HG03439 (cell line): ENCODE data around the gene SCRN1.

Experiments used
- ATAC-seq: cut with Tn5 transposase; IDR thresholded peaks from one replicate; pipeline ENCODE4 v1.9.1; 2021; ENCODE audit warnings: mild to moderate bottlenecking, moderate library complexity; ENCODE audit not compliant: unreplicated experiment

The SCRN1 gene

GRCh38 chr7:29989257-29989995, at the start of gene SCRN1:
SCRN1 (minus strand) TSS chr7:29989801; CDS start chr7:29969067, 20,734 bp downstream.
- peak; percentile 38 for ATAC-seq

- no peak for ATAC-seq
These were observed 48.8 kb upstream of the SCRN1 start for GRCh38 chr7:30038196-30038980.

GRCh38 chr7:30036220-30036619, 46.6 kb upstream of the SCRN1 start:
- ATAC-seq, result no peak

- no peak for ATAC-seq
These were observed 44.9 kb upstream of the SCRN1 start for GRCh38 chr7:30034501-30034900.

GRCh38 chr7:30032310-30033125, 42.9 kb upstream of the SCRN1 start:
- ATAC-seq, result no peak

GRCh38 chr7:30029696-30030095, 40.1 kb upstream of the SCRN1 start:
- ATAC-seq, result no peak

- peak; percentile 13 for ATAC-seq
These were observed 39.4 kb upstream of the SCRN1 start for GRCh38 chr7:30028749-30029635.

GRCh38 chr7:30028216-30028748, 38.7 kb upstream of the SCRN1 start, which contains the start of gene PLEKHA8:
PLEKHA8 (plus strand) TSS chr7:30028412; CDS start chr7:30028763, 351 bp downstream.
- peak; percentile 48 for ATAC-seq

- no peak for ATAC-seq
These were observed 38.2 kb upstream of the SCRN1 start for GRCh38 chr7:30027740-30028215.

GRCh38 chr7:30027065-30027456, 37.5 kb upstream of the SCRN1 start:
- no peak for ATAC-seq

- peak; percentile 74 for ATAC-seq
These were observed 36.8 kb upstream of the SCRN1 start, which contains the start of gene FKBP14 for GRCh38 chr7:30026229-30027064. FKBP14 (minus strand) TSS chr7:30026702; CDS start chr7:30026508, 194 bp downstream.

GRCh38 chr7:30023524-30023923, 33.9 kb upstream of the SCRN1 start:
- ATAC-seq, result no peak

GRCh38 chr7:30022991-30023390, 33.4 kb upstream of the SCRN1 start:
- ATAC-seq, result no peak

- ATAC-seq, result no peak
These were observed 30.9 kb upstream of the SCRN1 start for GRCh38 chr7:30020535-30020934.

GRCh38 chr7:30019960-30020359, 30.4 kb upstream of the SCRN1 start:
- ATAC-seq, result no peak

GRCh38 chr7:30019387-30019786, 29.8 kb upstream of the SCRN1 start:
- ATAC-seq, result no peak

GRCh38 chr7:30018451-30018850, 28.9 kb upstream of the SCRN1 start:
- no peak for ATAC-seq

- ATAC-seq, result no peak
These were observed 23.2 kb upstream of the SCRN1 start for GRCh38 chr7:30012757-30013156.

GRCh38 chr7:30010021-30010420, 20.4 kb upstream of the SCRN1 start:
- ATAC-seq, result no peak
